Testis (tissue), 5 donors: ENCODE measurements around the gene CEP95. TPM values are rescaled to one million over a fixed set of nuclear protein-coding genes. Genes with fewer than 3 reads are reported as not detected.
"Not testable (repeated sequence)": the region's sequence is repeated elsewhere in the genome, so short reads cannot be mapped to it uniquely, and the experiment has no call there.

Source experiments
- DNase-seq: peaks from one replicate; pipeline ENCODE4 v3.0.0-alpha.2; 2019
- H3K27ac ChIP-seq, 2 donors: fragments of 200-600 bp; sonication (generic); one replicate each; pipeline ENCODE4 v1.5.1; 2019
- H3K27me3 ChIP-seq: fragments of 200-600 bp; sonication (generic); one replicate; pipeline ENCODE4 v1.5.1; 2019
- H3K36me3 ChIP-seq: fragments of 200-600 bp; sonication (generic); one replicate; pipeline ENCODE4 v1.5.1; 2017; ENCODE audit warnings: low read depth; ENCODE audit errors: missing control alignments
- H3K4me1 ChIP-seq: fragments of 200-600 bp; sonication (generic); one replicate; pipeline ENCODE4 v1.5.1; 2019
- H3K4me3 ChIP-seq, 2 donors: fragments of 200-600 bp; sonication (generic); one replicate each; pipeline ENCODE4 v1.5.1; 2017 to 2019
- H3K9me3 ChIP-seq: fragments of 200-600 bp; sonication (generic); one replicate; pipeline ENCODE4 v1.5.1; 2017
- POLR2A ChIP-seq: fragments of 450-650 bp; IDR thresholded peaks from one replicate; pipeline ENCODE4 v1.6.1; 2017; ENCODE audit warnings: antibody characterized with exemption, mild to moderate bottlenecking, moderate library complexity
- WGBS, 2 donors: methylation state at CpG; one replicate each; pipeline ENCODE4 v1.1.5; 2018; 5-methylcytosine and 5-hydroxymethylcytosine counted together
- intact Hi-C: fragments of 100-400 bp; cut with DNase I; formaldehyde crosslinking; loops from one replicate; pipeline ENCODE4 v1.15.1; 2023; ENCODE audit warnings: low total_unique reads
- long read RNA-seq, 2 donors: transcript quantifications; one replicate each; lab custom pipeline, GENCODE V29; 2026
- polyA plus RNA-seq: library from polyadenylated mRNA; stranded (reverse); fragments of 350-450 nt; fragmentation: Illumina TruSeq; extraction: RNeasy Lipid Tissue Mini Kit (QIAGEN cat#74804); gene quantifications from one replicate; pipeline ENCODE4 v1.2.3, GENCODE V29; 2014; ENCODE audit warnings: low read depth, low replicate concordance; ENCODE audit not compliant: insufficient read depth
- total RNA-seq, 2 donors: library from RNA; depleted of rRNA; stranded (reverse); fragments of >200 nt; gene quantifications; one replicate each; pipeline ENCODE4 v1.2.3, GENCODE V29; 2016
- TF ChIP-seq, protein P1 (sequence below), 3 experiments: fragments of 450-650 bp in 2 of 3; fragments of 200-600 bp in 1 of 3; sonication (generic) in 1 of 3; IDR thresholded peaks; one replicate each; pipeline ENCODE4 v1.5.1; 2016 to 2019; ENCODE audit warnings: antibody characterized with exemption in 3 of 3, mild to moderate bottlenecking in 2 of 3, moderate library complexity in 1 of 3

Gene CEP95, protein sequence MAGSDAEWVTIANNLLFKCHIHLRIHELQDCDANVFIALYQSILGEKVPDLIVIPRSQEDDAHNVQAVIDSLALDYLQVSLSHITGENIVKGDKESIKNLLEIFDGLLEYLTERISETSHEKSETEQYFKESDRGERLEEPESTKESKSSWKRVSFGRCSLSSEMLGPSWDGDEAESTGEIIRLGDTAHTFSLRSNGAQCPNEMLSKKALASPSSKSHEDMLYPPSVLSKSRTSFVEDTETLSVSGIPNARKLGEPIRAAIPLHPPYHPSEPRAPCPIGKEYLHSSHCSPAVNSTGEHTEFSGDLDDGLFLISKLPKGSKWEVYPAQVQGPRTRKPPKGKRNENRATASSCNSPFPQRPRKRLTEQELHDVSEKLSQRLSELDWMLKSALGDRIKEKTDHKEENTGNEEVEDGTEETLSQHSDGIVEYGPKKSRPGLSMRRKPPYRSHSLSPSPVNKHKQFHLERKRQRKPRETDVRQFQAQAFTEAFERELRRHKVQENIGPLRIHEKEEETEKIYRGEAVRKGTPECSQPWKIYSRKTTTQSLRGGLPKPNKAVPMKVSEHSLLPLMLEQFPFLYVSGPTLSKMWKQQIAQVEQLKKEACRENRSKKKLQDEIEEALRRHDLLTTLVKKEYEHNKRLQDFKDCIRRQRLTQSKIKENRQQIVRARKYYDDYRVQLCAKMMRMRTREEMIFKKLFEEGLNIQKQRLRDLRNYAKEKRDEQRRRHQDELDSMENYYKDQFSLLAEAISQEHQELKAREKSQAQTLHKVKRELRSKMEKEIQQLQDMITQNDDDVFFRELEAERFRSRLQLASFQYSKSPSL
- 10 to 100 TPM; 73.6 to 93.5 TPM for total RNA-seq
- 54.1 TPM for polyA plus RNA-seq
- long read RNA-seq, donor 1, partial matches to known transcripts = 0 of 3 reads
- long read RNA-seq, donor 1, other reads (novel, unspliced or antisense) = 0 of 3 reads
- long read RNA-seq, donor 2, partial matches to known transcripts = 0 of 3 reads
- long read RNA-seq, donor 2, other reads (novel, unspliced or antisense) = 0 of 3 reads

- no peaks in the 10 kb centered on the region for H3K27me3 ChIP-seq
- DNase-seq = peak; percentile 97
- peaks cover 14% of the 10 kb centered on the region for H3K4me1 ChIP-seq
- no peaks in the 10 kb centered on the region for H3K36me3 ChIP-seq
- intact Hi-C loops = no loop called here
- TF ChIP-seq POLR2A = no peak
- TF ChIP-seq, protein P1, sequence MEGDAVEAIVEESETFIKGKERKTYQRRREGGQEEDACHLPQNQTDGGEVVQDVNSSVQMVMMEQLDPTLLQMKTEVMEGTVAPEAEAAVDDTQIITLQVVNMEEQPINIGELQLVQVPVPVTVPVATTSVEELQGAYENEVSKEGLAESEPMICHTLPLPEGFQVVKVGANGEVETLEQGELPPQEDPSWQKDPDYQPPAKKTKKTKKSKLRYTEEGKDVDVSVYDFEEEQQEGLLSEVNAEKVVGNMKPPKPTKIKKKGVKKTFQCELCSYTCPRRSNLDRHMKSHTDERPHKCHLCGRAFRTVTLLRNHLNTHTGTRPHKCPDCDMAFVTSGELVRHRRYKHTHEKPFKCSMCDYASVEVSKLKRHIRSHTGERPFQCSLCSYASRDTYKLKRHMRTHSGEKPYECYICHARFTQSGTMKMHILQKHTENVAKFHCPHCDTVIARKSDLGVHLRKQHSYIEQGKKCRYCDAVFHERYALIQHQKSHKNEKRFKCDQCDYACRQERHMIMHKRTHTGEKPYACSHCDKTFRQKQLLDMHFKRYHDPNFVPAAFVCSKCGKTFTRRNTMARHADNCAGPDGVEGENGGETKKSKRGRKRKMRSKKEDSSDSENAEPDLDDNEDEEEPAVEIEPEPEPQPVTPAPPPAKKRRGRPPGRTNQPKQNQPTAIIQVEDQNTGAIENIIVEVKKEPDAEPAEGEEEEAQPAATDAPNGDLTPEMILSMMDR (IDR thresholded peaks at IDR 0.05) = no peak
- H3K9me3 ChIP-seq = no peaks in the 10 kb centered on the region
- 0 to 1% methylated on average over 20 to 77 of the region's 77 CpGs for WGBS, 2 donors
- H3K4me3 ChIP-seq = peak within 1 kb of the TSS; percentile 98
- H3K27ac ChIP-seq = peak within 1 kb of the TSS; percentile 98 to 100
Observed at GRCh38 chr17:64506576-64507412, at the start of gene CEP95. CEP95 (plus strand) TSS chr17:64506977; CDS start chr17:64507098, 121 bp downstream.

GRCh38 chr17:64457156-64457555 lies 49.6 kb upstream of the CEP95 start:
- Histone ChIP-seq H3K4me3 (no peak overlapping the region), H3K9me3 (no peaks in the 10 kb centered on the region), H3K27ac (no peak overlapping the region), H3K27me3 (no peaks in the 10 kb centered on the region), H3K36me3 (no peaks in the 10 kb centered on the region), H3K4me1 (no peaks in the 10 kb centered on the region)
- no peak for DNase-seq
- 68 to 73% methylated on average over 7 of the region's 7 CpGs for WGBS, 2 donors
- intact Hi-C loops = no loop called here
- TF ChIP-seq POLR2A = no peak
- TF ChIP-seq, protein P1 (IDR thresholded peaks at IDR 0.05) = no peak

- H3K27me3 ChIP-seq = no peaks in the 10 kb centered on the region
- WGBS, 2 donors = 60 to 83% methylated on average over 1 to 8 of the region's 8 CpGs
- no peak overlapping the region for H3K4me3 ChIP-seq
- DNase-seq = no peak
- H3K9me3 ChIP-seq = no peaks in the 10 kb centered on the region
- H3K27ac ChIP-seq = no peak overlapping the region
- TF ChIP-seq POLR2A = no peak
- TF ChIP-seq, protein P1 (IDR thresholded peaks at IDR 0.05) = no peak
- no peaks in the 10 kb centered on the region for H3K4me1 ChIP-seq
- H3K36me3 ChIP-seq = no peaks in the 10 kb centered on the region
- intact Hi-C loops = no loop called here
Observed at GRCh38 chr17:64458756-64459155, 48.0 kb upstream of the CEP95 start.

- DNase-seq = no peak
- Histone ChIP-seq H3K4me1 (no peaks in the 10 kb centered on the region), H3K27me3 (no peaks in the 10 kb centered on the region), H3K36me3 (no peaks in the 10 kb centered on the region), H3K9me3 (no peaks in the 10 kb centered on the region), H3K4me3 (no peak overlapping the region), H3K27ac (no peak overlapping the region)
- 74 to 89% methylated on average over 6 of the region's 6 CpGs for WGBS, 2 donors
- intact Hi-C loops = no loop called here
- TF ChIP-seq, protein P1 (IDR thresholded peaks at IDR 0.05) = no peak
Observed at GRCh38 chr17:64459284-64459747, 47.5 kb upstream of the CEP95 start.

GRCh38 chr17:64459818-64460217 lies 47.0 kb upstream of the CEP95 start:
- H3K4me3 ChIP-seq, H3K36me3 ChIP-seq, H3K27me3 ChIP-seq, intact Hi-C loops, H3K27ac ChIP-seq, H3K9me3 ChIP-seq, DNase-seq, H3K4me1 ChIP-seq: not testable (repeated sequence)
- WGBS, 2 donors = 95 to 98% methylated on average over 7 of the region's 7 CpGs
